IMR-90 (cell line): ENCODE results near the gene NAA15. TPM values are rescaled to one million over a fixed set of nuclear protein-coding genes. Genes with fewer than 3 reads are reported as not detected.

Experiments
- ATAC-seq: fragments of 200-7000 bp; cut with Tn5 transposase; 2 replicates; pipeline ENCODE4 v1.9.1; 2020; ENCODE audit warnings: low read depth, mild to moderate bottlenecking, moderate library complexity
- BruUV-seq: library from RNA; stranded (reverse); fragments of 400-500 nt; replicated peaks from 2 replicates; lab custom pipeline; 2021; lab: Mats Ljungman, UMichigan
- CTCF ChIA-PET: fragments of 300-600 bp; formaldehyde crosslinking; extraction: SDS; loops from one replicate; lab custom pipeline; 2021; ENCODE audit warnings: antibody characterized with exemption; lab: Yijun Ruan, JAX
- POLR2A ChIA-PET: fragments of 300-600 bp; sonication (Branson Sonifier 250); formaldehyde crosslinking; loops from one replicate; lab custom pipeline; 2022; ENCODE audit warnings: antibody characterized with exemption; ENCODE audit not compliant: unreplicated experiment; lab: Charles Lee
- DNase-seq: peaks from one replicate; pipeline ENCODE4 v3.0.0; 2013
- H2AFZ ChIP-seq: replicated peaks from 2 replicates; pipeline ENCODE3; 2013; ENCODE audit warnings: low read length, mild to moderate bottlenecking; ENCODE audit not compliant: poor library complexity
- H2AK5ac ChIP-seq: 2 replicates; pipeline ENCODE4 v1.6.1; 2013; ENCODE audit warnings: low read depth, low read length, inconsistent platforms
- H2AK9ac ChIP-seq: replicated peaks from 2 replicates; pipeline ENCODE3; 2013; ENCODE audit warnings: mild to moderate bottlenecking, low read depth, low read length, moderate library complexity; ENCODE audit not compliant: poor library complexity
- H2BK120ac ChIP-seq: 2 replicates; pipeline ENCODE4 v1.6.1; 2013; ENCODE audit warnings: low read depth, low read length, inconsistent platforms
- H2BK15ac ChIP-seq: 3 replicates; pipeline ENCODE4 v1.6.1; 2013; ENCODE audit warnings: low read depth, low read length, inconsistent platforms
- H2BK20ac ChIP-seq: 2 replicates; pipeline ENCODE4 v1.6.1; 2013; ENCODE audit warnings: low read depth, mild to moderate bottlenecking, inconsistent platforms, low read length, moderate library complexity
- H2BK5ac ChIP-seq: 2 replicates; pipeline ENCODE4 v1.6.1; 2013; ENCODE audit warnings: mild to moderate bottlenecking, low read depth, low read length, inconsistent platforms; ENCODE audit not compliant: poor library complexity, severe bottlenecking
- H3K14ac ChIP-seq: replicated peaks from 2 replicates; pipeline ENCODE4 v1.6.1; 2013; ENCODE audit warnings: low read depth, low read length, inconsistent platforms
- H3K18ac ChIP-seq: 2 replicates; pipeline ENCODE4 v1.6.1; 2013; ENCODE audit warnings: low read depth, low read length, control low read depth
- H3K23ac ChIP-seq: 2 replicates; pipeline ENCODE4 v1.6.1; 2013; ENCODE audit warnings: low read depth, low read length, inconsistent platforms
- H3K27ac ChIP-seq: 2 replicates; pipeline ENCODE4 v1.5.1; 2013; ENCODE audit warnings: mild to moderate bottlenecking, control low read depth, low read length; ENCODE audit not compliant: insufficient read depth
- H3K27me3 ChIP-seq: 2 replicates; pipeline ENCODE4 v1.6.1; 2013; ENCODE audit warnings: low read length; ENCODE audit not compliant: control insufficient read depth, insufficient read depth
- H3K36me3 ChIP-seq: 2 replicates; pipeline ENCODE4 v1.6.1; 2013; ENCODE audit warnings: low read length, mixed read lengths; ENCODE audit not compliant: control insufficient read depth, insufficient read depth
- H3K4ac ChIP-seq: 2 replicates; pipeline ENCODE4 v1.6.1; 2013; ENCODE audit warnings: low read depth, low read length, inconsistent platforms
- H3K4me1 ChIP-seq: 2 replicates; pipeline ENCODE4 v1.6.1; 2013; ENCODE audit warnings: low read length, mixed read lengths; ENCODE audit not compliant: control insufficient read depth, insufficient read depth
- H3K4me2 ChIP-seq: 2 replicates; pipeline ENCODE4 v1.6.1; 2013; ENCODE audit warnings: low read depth, mild to moderate bottlenecking, control low read depth, low read length, moderate library complexity
- H3K4me3 ChIP-seq: 2 replicates; pipeline ENCODE4 v1.5.1; 2013; ENCODE audit warnings: low read depth, mild to moderate bottlenecking, control low read depth, low read length, moderate library complexity; ENCODE audit not compliant: insufficient read depth
- H3K56ac ChIP-seq: 2 replicates; pipeline ENCODE4 v1.6.1; 2013; ENCODE audit warnings: low read length, inconsistent platforms; ENCODE audit not compliant: insufficient read depth; ENCODE audit errors: extremely low read depth
- H3K79me1 ChIP-seq, 2 experiments: 2 replicates each; pipeline ENCODE4 v1.6.1; 2013; ENCODE audit warnings: low read length in 2 of 2, inconsistent platforms in 1 of 2, low read depth in 1 of 2
- H3K9ac ChIP-seq: 2 replicates; pipeline ENCODE4 v1.6.1; 2013; ENCODE audit warnings: low read depth, low read length, control low read depth
- H3K9me1 ChIP-seq: 2 replicates; pipeline ENCODE4 v1.6.1; 2013; ENCODE audit warnings: low read length, inconsistent platforms; ENCODE audit not compliant: insufficient read depth
- H3K9me3 ChIP-seq: 2 replicates; pipeline ENCODE4 v1.6.1; 2013; ENCODE audit warnings: low read length; ENCODE audit not compliant: control insufficient read depth, insufficient read depth
- H4K20me1 ChIP-seq: 2 replicates; pipeline ENCODE4 v1.6.1; 2013; ENCODE audit warnings: low read length, inconsistent platforms; ENCODE audit not compliant: insufficient read depth
- H4K5ac ChIP-seq: 2 replicates; pipeline ENCODE4 v1.6.1; 2013; ENCODE audit warnings: mild to moderate bottlenecking, low read depth, low read length, control low read depth
- H4K8ac ChIP-seq, 2 experiments: 2 replicates each; pipeline ENCODE4 v1.6.1; 2013; ENCODE audit warnings: low read depth in 2 of 2, low read length in 2 of 2, control low read depth in 1 of 2, inconsistent platforms in 1 of 2
- H4K91ac ChIP-seq: 2 replicates; pipeline ENCODE4 v1.6.1; 2013; ENCODE audit warnings: low read depth, low read length, inconsistent platforms; ENCODE audit not compliant: insufficient read depth
- BHLHE40 ChIP-seq: fragments of 150-350 bp; IDR thresholded peaks from 2 replicates; pipeline ENCODE4 v1.6.1; 2016; ENCODE audit warnings: mild to moderate bottlenecking, low read depth, low read length
- CEBPB ChIP-seq: IDR thresholded peaks from 2 replicates; pipeline ENCODE4 v1.6.1; 2012; ENCODE audit warnings: low read depth, low read length, improper control_type of control experiment
- CTCF ChIP-seq: conservative IDR thresholded peaks from 2 replicates; pipeline ENCODE4 v1.5.1; 2012; ENCODE audit warnings: mild to moderate bottlenecking, low read depth, low read length, improper control_type of control experiment
- ELK1 ChIP-seq: fragments of 150-350 bp; IDR thresholded peaks from 2 replicates; pipeline ENCODE4 v1.6.1; 2016; ENCODE audit warnings: low read depth, mild to moderate bottlenecking, low read length, moderate library complexity, borderline replicate concordance
- FOS ChIP-seq: fragments of 150-350 bp; IDR thresholded peaks from 2 replicates; pipeline ENCODE4 v1.6.1; 2016; ENCODE audit warnings: low read depth, low read length
- MAFK ChIP-seq: IDR thresholded peaks from 2 replicates; pipeline ENCODE4 v1.6.1; 2012; ENCODE audit warnings: low read depth, low read length, improper control_type of control experiment
- MAZ ChIP-seq: IDR thresholded peaks from 2 replicates; pipeline ENCODE4 v1.6.1; 2012; ENCODE audit warnings: low read depth, mild to moderate bottlenecking, low read length, improper control_type of control experiment, moderate library complexity, borderline replicate concordance
- MXI1 ChIP-seq: IDR thresholded peaks from 2 replicates; pipeline ENCODE4 v1.6.1; 2012; ENCODE audit warnings: low read depth, mild to moderate bottlenecking, low read length, moderate library complexity, borderline replicate concordance
- NFE2L2 ChIP-seq: fragments of 150-350 bp; IDR thresholded peaks from 2 replicates; pipeline ENCODE4 v1.6.1; 2016; ENCODE audit warnings: low read depth, mild to moderate bottlenecking, low read length
- RAD21 ChIP-seq: IDR thresholded peaks from 2 replicates; pipeline ENCODE4 v1.6.1; 2012; ENCODE audit warnings: low read length, improper control_type of control experiment
- RCOR1 ChIP-seq: IDR thresholded peaks from 2 replicates; pipeline ENCODE4 v1.6.1; 2012; ENCODE audit warnings: mild to moderate bottlenecking, low read length, improper control_type of control experiment; ENCODE audit not compliant: insufficient replicate concordance
- RFX5 ChIP-seq: IDR thresholded peaks from 2 replicates; pipeline ENCODE4 v1.8.0; 2012; ENCODE audit warnings: low read depth, mild to moderate bottlenecking, low read length, moderate library complexity
- SMC3 ChIP-seq: fragments of 150-350 bp; IDR thresholded peaks from 2 replicates; pipeline ENCODE4 v1.6.1; 2016; ENCODE audit warnings: low read depth, mild to moderate bottlenecking, antibody characterized with exemption, low read length, moderate library complexity
- USF2 ChIP-seq: fragments of 150-350 bp; IDR thresholded peaks from 2 replicates; pipeline ENCODE4 v1.6.1; 2017; ENCODE audit warnings: mild to moderate bottlenecking, antibody characterized with exemption, low read length, low read depth
- WGBS, 2 experiments: methylation state at CpG; one replicate each; pipeline versions ENCODE4 v1.1.5 to v1.1.7; 2013; ENCODE audit warnings: missing lambda C conversion rate in 2 of 2; ENCODE audit not compliant: insufficient read length in 1 of 2; ENCODE audit errors: extremely low coverage in 2 of 2; 5-methylcytosine and 5-hydroxymethylcytosine counted together
- dilution Hi-C: fragments of 300-500 bp; cut with HindIII; formaldehyde crosslinking; loops from one replicate; pipeline ENCODE4 v1.14.3; 2018; ENCODE audit warnings: low sequenced_read_pairs; ENCODE audit not compliant: unreplicated experiment
- in situ Hi-C: fragments of 300-500 bp; cut with MboI; formaldehyde crosslinking; loops from 3 replicates; pipeline ENCODE4 v1.14.3; 2019; ENCODE audit warnings: low sequenced_read_pairs, inconsistent platforms, mixed read lengths
- intact Hi-C: fragments of 100-400 bp; cut with micrococcal nuclease; formaldehyde crosslinking; loops from 2 replicates; pipeline ENCODE4 v1.10.0; 2022
- polyA plus RNA-seq, 3 experiments: library from polyadenylated mRNA; depleted of rRNA; stranded (reverse); fragments of >200 nt; gene quantifications; 2 replicates each; pipeline ENCODE4 v1.2.3, GENCODE V29; 2012; ENCODE audit warnings: low replicate concordance in 1 of 3
- total RNA-seq: library from RNA; depleted of rRNA; stranded (reverse); fragments of >200 nt; gene quantifications from 2 replicates; pipeline ENCODE4 v1.2.3, GENCODE V29; 2012

The NAA15 gene
- total and polyA plus RNA-seq, 2 of the 4 experiments (the other 2 are of a cell fraction), result 11.0 to 43.4 TPM

- Histone ChIP-seq H3K27me3 (no peaks in the 10 kb centered on the region), H2BK120ac (peak overlapping the region; percentile 81; the same call in 1 of the 2 replicates), H3K4me3 (peak overlapping the region; percentile 86), H3K4ac (peak overlapping the region; percentile 78), H3K56ac (peak overlapping the region; percentile 20), H2BK5ac (peak overlapping the region; percentile 81), H3K14ac (peak overlapping the region; percentile 92), H3K9me3 (no peaks in the 10 kb centered on the region), H3K9ac (peak overlapping the region; percentile 68), H3K23ac (peak overlapping the region; percentile 78), H3K18ac (peak overlapping the region; percentile 47), H2AFZ (peak overlapping the region; percentile 97), H4K8ac (peak overlapping the region; percentile 63 to 77), H4K91ac (peak overlapping the region; percentile 67; the same call in 1 of the 2 replicates), H4K20me1 (no peaks in the 10 kb centered on the region; the same call in 1 of the 2 replicates), H3K36me3 (no peaks in the 10 kb centered on the region), H3K27ac (peak overlapping the region; percentile 85), H2AK5ac (peak overlapping the region; percentile 23; the same call in 1 of the 2 replicates), H2BK20ac (no peak overlapping the region), H3K4me2 (peak overlapping the region; percentile 93), H2BK15ac (no peak overlapping the region; the same call in 2 of the 3 replicates), H2AK9ac (peak overlapping the region; percentile 62), H3K4me1 (peaks cover 3% of the 10 kb centered on the region), H4K5ac (peak overlapping the region; percentile 55), H3K79me1 (peaks cover 16 to 59% of the 10 kb centered on the region in 2 experiments), H3K9me1 (peaks cover 4% of the 10 kb centered on the region; the same call in 1 of the 2 replicates)
- WGBS, 2 experiments, result no CpG with 5 or more reads among the region's 15 CpGs
- no TSS peak for BruUV-seq
- POLR2A ChIA-PET, result interaction anchor here (0.6 kb wide), 1 partner anchor 73 kb away, joined by 3 read pairs; no protein-coding TSS in a partner anchor
- in situ Hi-C loops (no loop called here), intact Hi-C loops (loop anchor here (5.0 kb wide), 1 partner anchor 276 kb away; the partner anchor contains the start of gene ELF2), dilution Hi-C loops (no loop called here)
- no peak; the same call in 1 of the 2 replicates for ATAC-seq
- CTCF ChIA-PET, result interaction anchor here (0.6 kb wide), 1 partner anchor 32 kb away, joined by 3 read pairs; no protein-coding TSS in a partner anchor
- TF ChIP-seq SMC3, result 0 out of 2 replicates have a peak, but pooled peaks have one; percentile 1
- no peak for TF ChIP-seq RFX5
- TF ChIP-seq FOS, result no peak
- TF ChIP-seq MAZ, result no peak
- no peak for TF ChIP-seq RCOR1
- no peak for TF ChIP-seq MXI1
- no peak for TF ChIP-seq CEBPB
- peak; percentile 26 for TF ChIP-seq CTCF
- no peak for TF ChIP-seq RAD21
- TF ChIP-seq USF2, result no peak
- no peak for TF ChIP-seq ELK1
- TF ChIP-seq BHLHE40, result no peak
- TF ChIP-seq NFE2L2, result no peak
- TF ChIP-seq MAFK, result no peak
- no peak for DNase-seq
These were observed 151.7 kb downstream of the NAA15 start for GRCh38 chr4:139453041-139453370.
